ENCODE measurements around the gene TSGA10. TPM values are rescaled to one million over a fixed set of nuclear protein-coding genes. Genes with fewer than 3 reads are reported as not detected.
A peak's percentile ranks its signal among the peaks of the same experiment; 100 is the strongest.
"Not testable (repeated sequence)": the region's sequence is repeated elsewhere in the genome, so short reads cannot be mapped to it uniquely, and the experiment has no call there.

Gene TSGA10
- total RNA-seq, 4 donors from 2014 or later = 0.40 to 5.8 (median 1.5) TPM

- H3K4me1 ChIP-seq = peaks cover 4 to 11% of the 10 kb centered on the region in 2 donors
- no peaks in the 10 kb centered on the region for H3K36me3 ChIP-seq
- ATAC-seq (peak; percentile 55 to 57), DNase-seq (no peak)
- peak overlapping the region; percentile 80 to 98 (median 88) for H3K4me3 ChIP-seq
- H3K27me3 ChIP-seq = no peaks in the 10 kb centered on the region
- peak in 1 of 2 donors; percentile 92 for TF ChIP-seq POLR2A (IDR thresholded peaks at IDR 0.05)
- TF ChIP-seq CTCF (IDR thresholded peaks at IDR 0.05 in 4 of 5, conservative IDR thresholded peaks at IDR 0.05 in 1 of 5) = no peak
- H3K9me3 ChIP-seq = no peaks in the 10 kb centered on the region
- peak overlapping the region; percentile 78 to 81 (median 79) for H3K27ac ChIP-seq
- intact Hi-C loops (cut with DNase I; ENCODE audit: low total_unique reads) (loop anchor here (1.0 to 2.0 kb wide), 3 partner anchors 14 to 350 kb away; partner anchors contain the start of genes LIPT1, MITD1, MRPL30 and REV1), in situ Hi-C loops (cut with MboI; ENCODE audit: low sequenced_read_pairs in 4 of 4) (no loop called here)
Measured at GRCh38 chr2:99140860-99141109, 14.0 kb downstream of the TSGA10 start.

GRCh38 chr2:99140056-99140859, 14.5 kb downstream of the TSGA10 start:
- Histone ChIP-seq H3K27ac (peak overlapping the region; percentile 78 to 81 (median 79)), H3K9me3 (no peaks in the 10 kb centered on the region), H3K4me3 (peak overlapping the region; percentile 80 to 98 (median 88)), H3K27me3 (no peaks in the 10 kb centered on the region), H3K36me3 (no peaks in the 10 kb centered on the region), H3K4me1 (peaks cover 4 to 11% of the 10 kb centered on the region in 2 donors)
- TF ChIP-seq POLR2A (IDR thresholded peaks at IDR 0.05) (no peak), CTCF (IDR thresholded peaks at IDR 0.05 in 4 of 5, conservative IDR thresholded peaks at IDR 0.05 in 1 of 5) (no peak)
- peak in 1 of 2 donors; percentile 28 for ATAC-seq
- in situ Hi-C loops (cut with MboI; ENCODE audit: low sequenced_read_pairs in 4 of 4) = no loop called here
- no peak for DNase-seq
- intact Hi-C loops (cut with DNase I; ENCODE audit: low total_unique reads) = loop anchor here (2.0 kb wide), 1 partner anchor 351 kb away; the partner anchor contains the start of gene REV1

GRCh38 chr2:99139003-99139402, 15.7 kb downstream of the TSGA10 start:
- H3K4me1 ChIP-seq = peaks cover 4 to 11% of the 10 kb centered on the region in 2 donors
- in situ Hi-C loops (cut with MboI; ENCODE audit: low sequenced_read_pairs in 4 of 4) (no loop called here), intact Hi-C loops (cut with DNase I; ENCODE audit: low total_unique reads) (no loop called here)
- no peak overlapping the region for H3K27ac ChIP-seq
- ATAC-seq (no peak), DNase-seq (no peak)
- no peaks in the 10 kb centered on the region for H3K27me3 ChIP-seq
- TF ChIP-seq CTCF (IDR thresholded peaks at IDR 0.05 in 4 of 5, conservative IDR thresholded peaks at IDR 0.05 in 1 of 5) = no peak
- no peak for TF ChIP-seq POLR2A (IDR thresholded peaks at IDR 0.05)
- H3K9me3 ChIP-seq = no peaks in the 10 kb centered on the region
- no peak overlapping the region for H3K4me3 ChIP-seq
- no peaks in the 10 kb centered on the region for H3K36me3 ChIP-seq

- H3K27me3 ChIP-seq; H3K4me3 ChIP-seq; ATAC-seq; H3K4me1 ChIP-seq; H3K36me3 ChIP-seq; intact Hi-C loops (cut with DNase I; ENCODE audit: low total_unique reads); DNase-seq; H3K27ac ChIP-seq; in situ Hi-C loops (cut with MboI; ENCODE audit: low sequenced_read_pairs in 4 of 4); H3K9me3 ChIP-seq: not testable (repeated sequence)
Measured at GRCh38 chr2:99135044-99135556, 19.6 kb downstream of the TSGA10 start.

GRCh38 chr2:99127981-99128380, 26.8 kb downstream of the TSGA10 start:
- in situ Hi-C loops (cut with MboI; ENCODE audit: low sequenced_read_pairs in 4 of 4) = no loop called here
- ATAC-seq (no peak), DNase-seq (no peak)
- intact Hi-C loops (cut with DNase I; ENCODE audit: low total_unique reads) = no loop called here
- Histone ChIP-seq H3K27ac (no peak overlapping the region), H3K9me3 (peaks cover 0 to 5% (median 2%) of the 10 kb centered on the region in 3 donors), H3K4me3 (no peak overlapping the region), H3K27me3 (no peaks in the 10 kb centered on the region), H3K36me3 (no peaks in the 10 kb centered on the region), H3K4me1 (no peaks in the 10 kb centered on the region)
- TF ChIP-seq CTCF (IDR thresholded peaks at IDR 0.05 in 4 of 5, conservative IDR thresholded peaks at IDR 0.05 in 1 of 5) = no peak
- TF ChIP-seq POLR2A (IDR thresholded peaks at IDR 0.05) = no peak

Data from gastrocnemius medialis (tissue), 4 donors.